ENCODE data around the gene SMC1B. TPM values are rescaled to one million over a fixed set of nuclear protein-coding genes. Genes with fewer than 3 reads are reported as not detected.
"Not testable (repeated sequence)": the region's sequence is repeated elsewhere in the genome, so short reads cannot be mapped to it uniquely, and the experiment has no call there.

The SMC1B gene
- total RNA-seq, 3 donors from 2014 or later: not detected

- no peaks in the 10 kb centered on the region for H3K4me1 ChIP-seq
- no peak overlapping the region for H3K27ac ChIP-seq
- H3K4me3 ChIP-seq: no peak overlapping the region
- TF ChIP-seq CTCF (IDR thresholded peaks at IDR 0.05): no peak
- no peak for TF ChIP-seq POLR2AphosphoS5 (IDR thresholded peaks at IDR 0.05)
- no peak for TF ChIP-seq POLR2A (IDR thresholded peaks at IDR 0.05)
- DNase-seq (ENCODE audit: low spot score in 2 of 2): no peak
- H3K9me3 ChIP-seq: no peaks in the 10 kb centered on the region
- H3K36me3 ChIP-seq: no peaks in the 10 kb centered on the region
- H3K27me3 ChIP-seq: no peaks in the 10 kb centered on the region
- intact Hi-C loops (cut with DNase I; ENCODE audit: low total_unique reads): no loop called here
Measured at GRCh38 chr22:45303181-45303580, 110.2 kb downstream of the SMC1B start.

- H3K27ac ChIP-seq: no peak overlapping the region
- no peak for DNase-seq (ENCODE audit: low spot score in 2 of 2)
- no peaks in the 10 kb centered on the region for H3K27me3 ChIP-seq
- H3K36me3 ChIP-seq: no peaks in the 10 kb centered on the region
- no peaks in the 10 kb centered on the region for H3K9me3 ChIP-seq
- no peaks in the 10 kb centered on the region for H3K4me1 ChIP-seq
- no peak for TF ChIP-seq POLR2A (IDR thresholded peaks at IDR 0.05)
- no peak for TF ChIP-seq POLR2AphosphoS5 (IDR thresholded peaks at IDR 0.05)
- no peak for TF ChIP-seq CTCF (IDR thresholded peaks at IDR 0.05)
- intact Hi-C loops (cut with DNase I; ENCODE audit: low total_unique reads): no loop called here
- no peak overlapping the region for H3K4me3 ChIP-seq
Measured at GRCh38 chr22:45302751-45303150, 110.6 kb downstream of the SMC1B start.

GRCh38 chr22:45298934-45299505 lies 114.4 kb downstream of the SMC1B start:
- no peaks in the 10 kb centered on the region for H3K27me3 ChIP-seq
- H3K27ac ChIP-seq: no peak overlapping the region
- H3K9me3 ChIP-seq: no peaks in the 10 kb centered on the region
- H3K36me3 ChIP-seq: no peaks in the 10 kb centered on the region
- intact Hi-C loops (cut with DNase I; ENCODE audit: low total_unique reads): loop anchor here (1.0 kb wide), 1 partner anchor 24 kb away; no protein-coding TSS in a partner anchor
- TF ChIP-seq CTCF (IDR thresholded peaks at IDR 0.05): no peak
- TF ChIP-seq POLR2AphosphoS5 (IDR thresholded peaks at IDR 0.05): no peak
- TF ChIP-seq POLR2A (IDR thresholded peaks at IDR 0.05): no peak
- DNase-seq (ENCODE audit: low spot score in 2 of 2): no peak
- no peak overlapping the region for H3K4me3 ChIP-seq
- no peaks in the 10 kb centered on the region for H3K4me1 ChIP-seq

GRCh38 chr22:45296628-45297297 lies 116.6 kb downstream of the SMC1B start:
- no peak for TF ChIP-seq POLR2A (IDR thresholded peaks at IDR 0.05)
- TF ChIP-seq CTCF (IDR thresholded peaks at IDR 0.05): no peak
- no peak for TF ChIP-seq POLR2AphosphoS5 (IDR thresholded peaks at IDR 0.05)
- Histone ChIP-seq H3K27ac (no peak overlapping the region), H3K9me3 (no peaks in the 10 kb centered on the region), H3K27me3 (no peaks in the 10 kb centered on the region), H3K36me3 (no peaks in the 10 kb centered on the region), H3K4me3 (no peak overlapping the region), H3K4me1 (no peaks in the 10 kb centered on the region)
- intact Hi-C loops (cut with DNase I; ENCODE audit: low total_unique reads): no loop called here
- no peak for DNase-seq (ENCODE audit: low spot score in 2 of 2)

GRCh38 chr22:45295492-45295891 lies 117.9 kb downstream of the SMC1B start:
- TF ChIP-seq POLR2AphosphoS5 (IDR thresholded peaks at IDR 0.05) (no peak), POLR2A (IDR thresholded peaks at IDR 0.05) (no peak), CTCF (IDR thresholded peaks at IDR 0.05) (no peak)
- Histone ChIP-seq H3K4me1 (no peaks in the 10 kb centered on the region), H3K27ac (no peak overlapping the region), H3K9me3 (no peaks in the 10 kb centered on the region), H3K36me3 (no peaks in the 10 kb centered on the region), H3K4me3 (no peak overlapping the region), H3K27me3 (no peaks in the 10 kb centered on the region)
- no peak for DNase-seq (ENCODE audit: low spot score in 2 of 2)
- intact Hi-C loops (cut with DNase I; ENCODE audit: low total_unique reads): no loop called here

- H3K9me3 ChIP-seq; H3K27me3 ChIP-seq; intact Hi-C loops (cut with DNase I; ENCODE audit: low total_unique reads); H3K27ac ChIP-seq; H3K4me1 ChIP-seq; H3K4me3 ChIP-seq; DNase-seq (ENCODE audit: low spot score in 2 of 2); H3K36me3 ChIP-seq: not testable (repeated sequence)
Measured at GRCh38 chr22:45295004-45295403, 118.4 kb downstream of the SMC1B start.

Measured in breast epithelium (tissue), 4 donors.